Hematopoietic multipotent progenitor cell (in vitro differentiated cells): Measurements from ENCODE around the gene PIP5K1B. TPM values are rescaled to one million over a fixed set of nuclear protein-coding genes. Genes with fewer than 3 reads are reported as not detected.
"Not testable (repeated sequence)": the region's sequence is repeated elsewhere in the genome, so short reads cannot be mapped to it uniquely, and the experiment has no call there.

Experiments used
- DNase-seq, 3 donors: peaks; one replicate each; pipeline ENCODE4 v3.0.0-alpha.2; 2011 to 2015; ENCODE audit warnings: low read depth in 2 of 3, low spot score in 2 of 3
- total RNA-seq: library from RNA; depleted of rRNA; stranded (reverse); fragments of >200 nt; gene quantifications from one replicate; pipeline ENCODE4 v1.2.3, GENCODE V29; 2012

Gene PIP5K1B
- total RNA-seq, 1 donor, result 12.4 TPM

GRCh38 chr9:68974901-68975300 is 269.9 kb downstream of the PIP5K1B start:
- DNase-seq, result peak in 1 of 3 donors; percentile 20

- DNase-seq, result peak in 1 of 3 donors; percentile 54
These were observed 270.5 kb downstream of the PIP5K1B start for GRCh38 chr9:68975365-68976043.

DNA sequence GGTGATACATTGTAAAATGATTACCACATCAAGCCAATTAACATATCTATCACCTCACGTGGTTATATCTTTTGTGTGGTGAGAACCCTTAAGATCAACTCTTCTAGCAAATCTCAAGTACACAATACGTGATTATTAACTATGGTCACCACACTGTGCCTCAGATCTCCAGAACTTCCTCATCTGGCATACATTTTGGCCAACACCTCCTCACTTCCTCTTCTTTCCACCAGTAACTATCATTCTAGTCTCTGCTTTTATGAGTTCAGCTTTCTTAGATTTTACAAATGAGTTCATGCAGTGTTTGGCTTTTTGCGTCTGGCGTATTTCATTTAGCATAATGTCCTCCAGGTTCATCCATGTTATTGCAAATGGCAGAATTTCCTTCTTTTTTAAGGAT is 273.0 kb downstream of the PIP5K1B start:
- peak in 2 of 3 donors; percentile 55 to 78 for DNase-seq

DNA sequence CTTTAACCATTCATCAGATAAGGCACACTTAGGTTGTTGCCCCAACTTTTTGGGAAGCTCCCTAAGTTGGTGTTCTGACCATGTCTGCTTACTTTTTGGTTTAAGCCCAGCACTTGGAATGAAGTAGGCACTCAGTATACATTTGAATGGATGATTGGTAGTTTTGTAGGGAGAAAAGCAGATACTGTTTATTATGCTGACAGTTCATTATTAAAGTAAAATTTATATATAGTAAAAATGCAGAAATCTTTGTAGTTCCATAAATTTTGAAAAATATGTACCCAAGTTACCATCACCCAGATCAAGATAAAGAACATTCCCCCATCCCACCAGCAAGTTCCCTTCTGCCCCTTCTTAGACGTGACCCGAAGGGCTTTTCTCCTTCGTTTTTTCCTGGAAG is 273.5 kb downstream of the PIP5K1B start:
- DNase-seq, result no peak

DNA sequence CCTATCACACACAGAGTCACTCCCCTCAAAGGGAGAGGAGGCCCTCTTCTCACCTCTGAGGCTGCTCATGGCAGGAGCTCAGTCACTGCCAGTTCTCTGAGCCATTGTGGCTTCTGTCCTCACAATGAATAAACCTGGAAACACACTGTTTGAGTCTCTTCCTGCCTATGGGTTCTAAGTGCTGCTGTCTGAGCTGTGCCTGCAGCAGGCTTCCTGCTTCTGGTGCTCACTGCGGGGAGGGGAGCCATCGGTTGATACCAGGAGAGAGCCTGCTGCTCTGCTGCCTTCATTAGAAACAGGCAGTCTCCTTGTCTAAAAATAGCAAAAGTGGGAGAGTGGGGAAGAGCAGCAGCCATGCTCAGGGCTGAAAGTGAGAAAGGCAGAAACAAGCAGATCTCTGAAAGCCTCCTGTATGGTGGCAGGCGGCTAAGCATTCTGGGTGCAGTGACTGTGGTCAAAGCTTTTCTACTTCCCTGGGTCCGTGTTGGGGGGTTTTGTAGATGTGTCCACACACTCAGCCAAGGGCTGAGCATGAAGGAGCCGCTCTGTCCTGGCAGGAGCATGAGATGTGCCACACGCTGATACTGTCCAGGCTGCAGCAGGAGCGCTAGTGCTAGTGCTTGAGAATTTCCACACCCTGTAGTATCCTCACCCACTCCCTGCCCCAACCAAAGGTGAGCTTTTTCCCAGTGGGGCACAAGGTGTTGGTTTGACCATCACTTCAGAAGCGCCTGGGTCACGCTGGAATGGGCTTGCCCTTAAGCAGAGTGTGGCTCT is 274.7 kb downstream of the PIP5K1B start:
- peak in 1 of 3 donors; percentile 77 for DNase-seq

GRCh38 chr9:68980341-68980914 is 275.4 kb downstream of the PIP5K1B start:
- DNase-seq, result no peak

DNA sequence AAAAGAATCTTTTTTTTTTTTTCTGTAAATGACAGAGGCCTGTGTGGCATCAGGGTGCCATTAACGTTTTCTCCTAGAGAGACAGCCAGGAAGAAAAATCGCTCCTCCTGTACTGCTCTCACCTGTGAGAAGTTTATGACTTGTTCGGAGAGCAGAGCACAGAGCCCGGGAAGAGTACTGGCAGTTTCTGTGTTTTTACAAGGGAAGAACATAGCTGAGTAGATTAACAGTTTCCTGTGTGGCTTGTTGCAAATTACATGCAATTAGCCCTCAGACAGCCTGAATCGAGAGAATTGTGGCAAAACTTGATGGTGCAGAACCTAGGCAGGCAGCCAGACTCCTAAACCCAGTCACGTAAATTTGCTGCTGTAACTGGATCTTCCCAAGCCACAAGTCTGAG is 276.7 kb downstream of the PIP5K1B start:
- DNase-seq, result peak in 1 of 3 donors; percentile 53

DNA sequence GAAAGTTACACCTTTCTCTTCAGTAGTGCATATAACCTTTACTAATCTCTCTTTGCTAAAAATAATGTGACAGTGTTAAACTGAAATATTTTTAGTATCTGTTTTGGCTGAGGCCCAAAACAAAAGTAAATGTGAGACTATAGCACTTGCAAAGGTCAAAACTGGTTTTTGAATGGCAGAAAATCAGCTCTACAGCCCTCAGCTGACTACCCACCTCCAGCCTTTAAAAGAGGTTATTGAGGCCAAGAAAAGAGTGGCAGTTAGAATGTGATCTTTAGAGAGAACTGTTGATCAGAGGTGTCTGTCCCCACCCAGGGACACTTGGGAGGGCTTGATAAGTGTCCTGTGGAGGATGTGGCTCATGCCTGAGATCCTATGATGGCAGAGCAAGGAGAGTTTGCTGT is 278.0 kb downstream of the PIP5K1B start:
- DNase-seq, result peak in 1 of 3 donors; percentile 18

- no peak for DNase-seq
These were observed 278.7 kb downstream of the PIP5K1B start for GRCh38 chr9:68983522-68984424.

DNA sequence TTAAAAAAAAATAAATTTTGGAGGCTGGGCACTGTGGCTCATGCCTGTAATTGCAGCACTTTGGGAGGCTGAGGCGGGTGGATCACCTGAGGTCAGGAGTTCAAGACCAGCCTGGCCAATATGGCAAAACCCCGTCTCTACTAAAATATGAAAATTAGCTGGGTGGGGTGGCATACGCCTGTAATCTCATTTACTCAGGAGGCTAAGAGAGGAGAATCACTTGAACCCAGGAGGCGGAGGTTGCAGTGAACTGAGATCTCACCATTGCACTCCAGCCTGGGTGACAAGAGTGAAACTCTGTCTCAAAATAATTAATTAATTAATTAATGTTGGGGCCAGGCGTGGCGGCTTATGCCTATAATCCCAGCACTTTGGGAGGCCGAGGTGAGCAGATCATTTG is 281.9 kb downstream of the PIP5K1B start:
- not testable (repeated sequence) for DNase-seq

GRCh38 chr9:68991457-68991856 is 286.4 kb downstream of the PIP5K1B start:
- DNase-seq, result no peak

GRCh38 chr9:68995776-68996175 is 290.7 kb downstream of the PIP5K1B start:
- peak in 1 of 3 donors; percentile 28 for DNase-seq

GRCh38 chr9:68996462-68996861 is 291.4 kb downstream of the PIP5K1B start:
- peak in 1 of 3 donors; percentile 41 for DNase-seq

DNA sequence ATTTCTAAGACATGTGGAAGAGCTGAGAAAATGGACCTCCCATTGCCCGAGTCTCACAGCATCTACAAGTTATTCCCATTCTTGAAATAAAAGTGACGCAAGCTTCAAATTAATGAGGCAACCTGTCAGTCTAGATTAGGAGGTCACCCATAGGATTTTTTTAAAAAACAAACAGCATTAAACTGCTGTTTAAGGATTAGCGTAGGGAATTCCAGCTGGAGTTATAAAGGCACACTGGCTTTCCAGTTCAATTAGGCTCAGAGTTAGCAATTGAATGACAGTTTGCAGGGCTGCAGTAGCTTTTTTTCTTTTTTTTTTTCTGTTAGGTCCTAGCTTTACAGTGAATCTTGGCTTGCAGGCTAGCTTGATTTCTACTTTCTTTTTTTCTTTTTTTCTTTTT is 292.6 kb downstream of the PIP5K1B start:
- no peak for DNase-seq

DNA sequence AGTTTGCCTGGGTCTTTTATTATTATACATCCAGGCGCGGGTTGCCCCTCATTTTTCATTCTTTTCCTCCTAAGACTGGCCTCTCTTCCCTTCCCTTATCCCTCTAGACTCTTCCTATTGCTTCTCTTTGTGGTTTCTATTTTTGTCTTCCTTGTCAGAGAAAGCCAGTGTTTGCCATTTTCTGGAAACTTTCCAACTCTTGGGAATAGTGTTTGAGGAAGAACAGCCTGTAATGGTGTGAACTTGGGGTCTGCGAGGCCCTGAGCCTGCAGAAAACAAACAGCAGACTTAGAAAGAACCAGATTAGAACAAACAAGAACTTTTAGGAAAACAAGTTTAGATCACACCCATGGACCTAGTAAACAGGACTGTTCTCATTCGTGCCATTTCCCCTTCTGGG is 293.3 kb downstream of the PIP5K1B start:
- no peak for DNase-seq

DNA sequence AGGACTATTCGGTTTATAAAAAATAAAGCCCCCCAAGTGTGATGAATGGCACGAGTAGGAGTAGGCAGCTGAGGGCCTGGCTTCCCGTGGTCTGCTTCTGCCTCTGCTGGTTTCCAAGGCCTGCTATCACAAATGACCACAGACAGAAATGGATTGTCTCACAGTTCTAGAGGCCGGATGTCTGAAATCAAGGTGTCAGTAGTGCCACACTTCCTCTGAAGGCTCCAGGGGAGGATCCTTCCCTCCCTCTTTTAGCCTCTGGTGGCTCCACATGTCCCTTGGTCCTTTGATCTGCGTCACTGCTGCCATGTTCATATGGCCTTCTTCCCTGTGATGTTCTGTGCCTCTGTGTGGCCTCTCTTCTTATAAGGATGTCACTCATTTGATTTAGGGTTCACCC is 293.8 kb downstream of the PIP5K1B start:
- DNase-seq, result peak in 1 of 3 donors; percentile 77

DNA sequence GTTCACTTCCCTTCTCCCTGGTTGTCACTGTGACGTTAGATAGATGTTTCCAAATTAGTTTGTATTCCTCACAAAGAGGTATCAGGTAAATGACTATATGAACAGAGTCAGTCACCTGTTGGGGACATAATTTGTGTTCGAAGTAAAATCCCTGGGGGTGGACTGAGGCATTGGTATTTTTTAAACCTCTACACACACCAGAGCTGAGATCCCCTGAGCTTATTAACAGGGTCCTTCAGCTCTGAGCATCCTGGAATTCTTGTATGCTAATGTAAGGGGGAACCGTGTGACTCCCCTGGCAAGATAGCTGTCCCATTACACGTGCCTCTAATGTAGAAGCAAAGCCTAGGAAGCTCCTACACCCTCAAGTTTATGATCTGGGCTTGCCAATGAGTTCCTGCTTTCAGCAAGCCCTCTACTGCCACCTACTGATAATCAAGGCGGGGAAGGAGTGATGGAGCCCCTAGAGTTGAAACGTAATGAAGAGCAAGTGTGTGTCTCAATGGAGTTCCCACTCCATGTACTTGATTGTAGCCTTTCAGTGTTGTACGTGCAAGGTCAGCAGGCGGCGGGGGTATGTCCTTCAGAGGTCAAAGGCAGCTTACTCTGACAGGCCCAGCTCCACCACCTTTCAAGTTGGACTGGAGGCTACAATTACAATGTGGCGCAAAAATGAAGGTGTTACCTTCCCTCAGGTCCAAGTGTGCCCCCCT is 294.5 kb downstream of the PIP5K1B start:
- DNase-seq, result peak; percentile 33 to 88 (median 77)

- DNase-seq, result no peak
These were observed 296.9 kb downstream of the PIP5K1B start for GRCh38 chr9:69001921-69002320.

GRCh38 chr9:69003051-69003450 is 298.0 kb downstream of the PIP5K1B start:
- no peak for DNase-seq

DNA sequence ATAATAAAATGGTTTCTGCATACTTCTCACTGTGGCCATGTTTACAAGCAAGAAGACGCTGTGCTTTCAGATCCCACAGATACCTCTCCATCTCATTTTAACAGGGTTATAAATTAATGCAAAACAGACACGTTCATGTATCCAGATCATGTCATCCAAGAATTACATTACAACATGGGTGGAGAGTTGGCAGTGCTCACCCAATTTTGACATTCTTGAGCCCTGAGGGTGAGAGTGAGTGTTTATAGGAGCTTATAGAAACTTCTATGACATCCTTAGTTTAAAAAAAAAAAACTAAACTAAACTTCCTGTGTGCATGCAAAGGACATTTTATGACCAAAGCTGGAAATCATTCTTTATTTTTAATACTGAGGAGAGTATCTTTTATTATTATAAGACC is 299.8 kb downstream of the PIP5K1B start:
- DNase-seq, result no peak
